H9 (cell line): ENCODE data around the gene ADAM17. TPM values are rescaled to one million over a fixed set of nuclear protein-coding genes. Genes with fewer than 3 reads are reported as not detected.

Experiments
- DNase-seq: peaks from one replicate; pipeline ENCODE4 v3.0.0-alpha.2; 2017
- H2AFZ ChIP-seq: one replicate; pipeline ENCODE4 v1.6.1; 2013; ENCODE audit warnings: mild to moderate bottlenecking, low read length, control low read depth, moderate library complexity
- H2AK5ac ChIP-seq: 2 replicates; pipeline ENCODE4 v1.6.1; 2013; ENCODE audit warnings: low read length, control low read depth, mixed read lengths; ENCODE audit not compliant: insufficient read length
- H2BK120ac ChIP-seq: one replicate; pipeline ENCODE4 v1.6.1; 2013; ENCODE audit warnings: low read depth, mild to moderate bottlenecking, low read length, control low read depth, inconsistent platforms; ENCODE audit not compliant: poor library complexity, severe bottlenecking
- H2BK12ac ChIP-seq: 2 replicates; pipeline ENCODE4 v1.6.1; 2013; ENCODE audit warnings: low read length, control low read depth, mixed read lengths, low read depth; ENCODE audit not compliant: insufficient read length
- H2BK15ac ChIP-seq: 2 replicates; pipeline ENCODE4 v1.6.1; 2013; ENCODE audit warnings: low read depth, low read length, control low read depth
- H2BK20ac ChIP-seq: one replicate; pipeline ENCODE4 v1.6.1; 2013; ENCODE audit warnings: low read depth, mild to moderate bottlenecking, low read length, control low read depth, inconsistent platforms; ENCODE audit not compliant: poor library complexity, severe bottlenecking
- H2BK5ac ChIP-seq: 2 replicates; pipeline ENCODE4 v1.6.1; 2013; ENCODE audit warnings: low read length, control low read depth, mixed read lengths; ENCODE audit not compliant: insufficient read length
- H3K14ac ChIP-seq: 2 replicates; pipeline ENCODE4 v1.6.1; 2013; ENCODE audit warnings: low read length, control low read depth; ENCODE audit not compliant: insufficient read depth
- H3K18ac ChIP-seq: 2 replicates; pipeline ENCODE4 v1.6.1; 2013; ENCODE audit warnings: low read depth, mild to moderate bottlenecking, mixed read lengths, low read length, control low read depth; ENCODE audit not compliant: insufficient read length
- H3K23ac ChIP-seq: 2 replicates; pipeline ENCODE4 v1.6.1; 2013; ENCODE audit warnings: low read length, control low read depth, mixed read lengths, low read depth; ENCODE audit not compliant: insufficient read length
- H3K23me2 ChIP-seq: 2 replicates; pipeline ENCODE4 v1.6.1; 2013; ENCODE audit warnings: low read depth, mild to moderate bottlenecking, mixed read lengths, low read length, control low read depth; ENCODE audit not compliant: insufficient read length, poor library complexity, severe bottlenecking
- H3K27ac ChIP-seq: 2 replicates; pipeline ENCODE4 v1.5.1; 2013; ENCODE audit warnings: low read length, control low read depth, mixed read lengths, low read depth; ENCODE audit not compliant: insufficient read length
- H3K27me3 ChIP-seq: 2 replicates; pipeline ENCODE4 v1.6.1; 2013; ENCODE audit warnings: low read length, control low read depth, inconsistent platforms; ENCODE audit not compliant: insufficient read depth
- H3K4ac ChIP-seq: 2 replicates; pipeline ENCODE4 v1.6.1; 2013; ENCODE audit warnings: low read depth, mild to moderate bottlenecking, control low read depth, inconsistent platforms, low read length, moderate library complexity
- H3K4me1 ChIP-seq: 2 replicates; pipeline ENCODE4 v1.6.1; 2013; ENCODE audit warnings: low read length, control low read depth, inconsistent platforms; ENCODE audit not compliant: insufficient read depth
- H3K4me2 ChIP-seq: 2 replicates; pipeline ENCODE4 v1.6.1; 2013; ENCODE audit warnings: low read length, control low read depth, mixed read lengths; ENCODE audit not compliant: insufficient read length, insufficient read depth
- H3K56ac ChIP-seq: 2 replicates; pipeline ENCODE4 v1.6.1; 2013; ENCODE audit warnings: low read depth, mild to moderate bottlenecking, mixed read lengths, low read length, control low read depth; ENCODE audit not compliant: insufficient read length
- H3K79me1 ChIP-seq: 2 replicates; pipeline ENCODE4 v1.6.1; 2013; ENCODE audit warnings: low read depth, mild to moderate bottlenecking, moderate library complexity, low read length, control low read depth, inconsistent platforms; ENCODE audit not compliant: insufficient read depth, poor library complexity, severe bottlenecking
- H3K79me2 ChIP-seq: 2 replicates; pipeline ENCODE4 v1.6.1; 2013; ENCODE audit warnings: low read length, control low read depth, inconsistent platforms; ENCODE audit not compliant: insufficient read depth
- H3K9ac ChIP-seq: 2 replicates; pipeline ENCODE4 v1.6.1; 2013; ENCODE audit warnings: low read length, control low read depth, mixed read lengths; ENCODE audit not compliant: insufficient read length; ENCODE audit errors: extremely low read depth
- H3K9me3 ChIP-seq: one replicate; pipeline ENCODE4 v1.6.1; 2013; ENCODE audit warnings: low read depth, low read length, inconsistent platforms; ENCODE audit not compliant: control insufficient read depth
- H3T11ph ChIP-seq: one replicate; pipeline ENCODE4 v1.6.1; 2013; ENCODE audit warnings: mild to moderate bottlenecking, low read length, control low read depth, inconsistent platforms
- H4K20me1 ChIP-seq: one replicate; pipeline ENCODE4 v1.6.1; 2013; ENCODE audit not compliant: control insufficient read depth, insufficient read length, insufficient read depth
- H4K5ac ChIP-seq: 2 replicates; pipeline ENCODE4 v1.6.1; 2013; ENCODE audit warnings: low read depth, mild to moderate bottlenecking, mixed read lengths, low read length, control low read depth; ENCODE audit not compliant: insufficient read length
- H4K8ac ChIP-seq: replicated peaks from 2 replicates; pipeline ENCODE4 v1.6.1; 2013; ENCODE audit warnings: low read length, control low read depth, mixed read lengths, low read depth; ENCODE audit not compliant: insufficient read length
- H4K91ac ChIP-seq: 2 replicates; pipeline ENCODE4 v1.6.1; 2013; ENCODE audit warnings: low read depth, mild to moderate bottlenecking, moderate library complexity, mixed read lengths, low read length, control low read depth; ENCODE audit not compliant: insufficient read length
- H3K27ac Mint-ChIP-seq, 3 experiments: 2 replicates in 2 of 3; 3 replicates in 1 of 3; pipeline ENCODE4 v1.8.0; 2020 to 2021; ENCODE audit warnings: mixed read lengths in 3 of 3, mild to moderate bottlenecking in 1 of 3, moderate library complexity in 1 of 3
- H3K27me3 Mint-ChIP-seq: 2 replicates; pipeline ENCODE4 v1.8.0; 2021; ENCODE audit warnings: low read depth, mild to moderate bottlenecking, moderate library complexity, mixed read lengths
- H3K36me3 Mint-ChIP-seq, 3 experiments: 2 replicates in 2 of 3; 3 replicates in 1 of 3; pipeline ENCODE4 v1.8.0; 2020 to 2021; ENCODE audit warnings: low read depth in 3 of 3, mixed read lengths in 3 of 3; ENCODE audit not compliant: insufficient read depth in 1 of 3
- H3K4me1 Mint-ChIP-seq, 2 experiments: 2 replicates each; pipeline ENCODE4 v1.8.0; 2020; ENCODE audit warnings: mixed read lengths in 2 of 2
- H3K4me3 Mint-ChIP-seq, 2 experiments: 2 replicates in 1 of 2; 3 replicates in 1 of 2; pipeline ENCODE4 v1.8.0; 2020 to 2021; ENCODE audit warnings: mild to moderate bottlenecking in 2 of 2, mixed read lengths in 2 of 2, moderate library complexity in 1 of 2
- H3K9me3 Mint-ChIP-seq, 2 experiments: 2 replicates in 1 of 2; 3 replicates in 1 of 2; pipeline ENCODE4 v1.8.0; 2020; ENCODE audit warnings: mild to moderate bottlenecking in 2 of 2, mixed read lengths in 2 of 2, moderate library complexity in 1 of 2
- WGBS: extraction: QIAGEN DNeasy Blood & Tissue Kit; methylation state at CpG from one replicate; pipeline ENCODE4 v1.1.7; 2013; ENCODE audit warnings: missing lambda C conversion rate, low lambda C conversion rate, mixed read lengths; ENCODE audit not compliant: insufficient read length; ENCODE audit errors: extremely low coverage; 5-methylcytosine and 5-hydroxymethylcytosine counted together
- total RNA-seq: library from RNA; stranded (reverse); gene quantifications from 2 replicates; pipeline ENCODE4 v1.2.1, GENCODE V29; 2021
- TF ChIP-seq, protein P1 (sequence below): fragments of 200-600 bp; sonication (generic); conservative IDR thresholded peaks from 3 replicates; pipeline ENCODE4 v1.8.0; 2021; ENCODE audit warnings: antibody characterized with exemption, mild to moderate bottlenecking

ADAM17 gene
- total RNA-seq, 1 experiment from 2014 or later, result 26.3 TPM

DNA sequence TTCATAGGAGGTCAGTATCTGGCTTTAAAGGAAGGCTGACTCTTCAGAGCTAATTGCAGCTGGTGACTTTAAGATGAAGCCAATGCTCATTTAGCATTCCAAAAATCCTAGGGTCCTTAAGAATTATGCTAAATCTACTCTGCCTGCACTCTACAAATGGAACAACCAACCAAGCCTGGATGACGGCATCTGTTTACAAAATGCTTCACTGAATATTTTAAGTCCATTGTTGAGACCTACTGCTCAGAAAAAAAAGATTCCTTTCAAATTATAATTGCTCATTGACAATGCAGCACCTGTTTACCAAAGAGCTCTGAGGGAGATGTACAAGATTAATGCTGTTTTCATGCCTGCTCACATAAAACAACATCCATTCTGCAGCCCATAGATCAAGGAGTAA, 43.8 kb upstream of the ADAM17 start:
- no peaks in the 10 kb centered on the region for H4K20me1 ChIP-seq
- no peak overlapping the region for H2BK15ac ChIP-seq
- H2AFZ ChIP-seq, result no peak overlapping the region
- no peaks in the 10 kb centered on the region for H3K27me3 ChIP-seq
- H3K18ac ChIP-seq, result no peak overlapping the region
- no peak overlapping the region for H3T11ph ChIP-seq
- H3K14ac ChIP-seq, result no peak overlapping the region
- peaks cover 21% of the 10 kb centered on the region; the same call in 1 of the 2 replicates for H3K79me2 ChIP-seq
- no peak overlapping the region for H3K4ac ChIP-seq
- no peak overlapping the region for H2BK5ac ChIP-seq
- H3K27ac Mint-ChIP-seq, result no peak overlapping the region
- H3K9me3 ChIP-seq, result no peaks in the 10 kb centered on the region
- no peak overlapping the region for H3K4me2 ChIP-seq
- no peaks in the 10 kb centered on the region for H3K27me3 Mint-ChIP-seq
- no peaks in the 10 kb centered on the region; the same call in 1 of the 2 replicates for H3K4me1 ChIP-seq
- H3K56ac ChIP-seq, result no peak overlapping the region
- peaks cover 9% of the 10 kb centered on the region for H3K79me1 ChIP-seq
- H2BK120ac ChIP-seq, result no peak overlapping the region
- H3K4me1 Mint-ChIP-seq, result peaks cover 4 to 27% of the 10 kb centered on the region in 2 experiments; a peak in 2 of 4 replicates
- no peak overlapping the region for H2BK20ac ChIP-seq
- no peak overlapping the region for H3K4me3 Mint-ChIP-seq
- H3K36me3 Mint-ChIP-seq, result peaks cover 41 to 50% (median 49%) of the 10 kb centered on the region in 3 experiments
- no peak overlapping the region for H3K27ac ChIP-seq
- peaks cover 20 to 27% of the 10 kb centered on the region in 2 experiments for H3K9me3 Mint-ChIP-seq
- H3K23me2 ChIP-seq, result no peaks in the 10 kb centered on the region
- no peak overlapping the region for H2BK12ac ChIP-seq
- H3K9ac ChIP-seq, result no peak overlapping the region
- H4K5ac ChIP-seq, result no peak overlapping the region
- H4K91ac ChIP-seq, result no peak overlapping the region
- no peak overlapping the region for H2AK5ac ChIP-seq
- H4K8ac ChIP-seq, result no peak overlapping the region
- TF ChIP-seq, protein P1, sequence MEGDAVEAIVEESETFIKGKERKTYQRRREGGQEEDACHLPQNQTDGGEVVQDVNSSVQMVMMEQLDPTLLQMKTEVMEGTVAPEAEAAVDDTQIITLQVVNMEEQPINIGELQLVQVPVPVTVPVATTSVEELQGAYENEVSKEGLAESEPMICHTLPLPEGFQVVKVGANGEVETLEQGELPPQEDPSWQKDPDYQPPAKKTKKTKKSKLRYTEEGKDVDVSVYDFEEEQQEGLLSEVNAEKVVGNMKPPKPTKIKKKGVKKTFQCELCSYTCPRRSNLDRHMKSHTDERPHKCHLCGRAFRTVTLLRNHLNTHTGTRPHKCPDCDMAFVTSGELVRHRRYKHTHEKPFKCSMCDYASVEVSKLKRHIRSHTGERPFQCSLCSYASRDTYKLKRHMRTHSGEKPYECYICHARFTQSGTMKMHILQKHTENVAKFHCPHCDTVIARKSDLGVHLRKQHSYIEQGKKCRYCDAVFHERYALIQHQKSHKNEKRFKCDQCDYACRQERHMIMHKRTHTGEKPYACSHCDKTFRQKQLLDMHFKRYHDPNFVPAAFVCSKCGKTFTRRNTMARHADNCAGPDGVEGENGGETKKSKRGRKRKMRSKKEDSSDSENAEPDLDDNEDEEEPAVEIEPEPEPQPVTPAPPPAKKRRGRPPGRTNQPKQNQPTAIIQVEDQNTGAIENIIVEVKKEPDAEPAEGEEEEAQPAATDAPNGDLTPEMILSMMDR, result no peak
- DNase-seq, result no peak
- no CpG with 5 or more reads among the region's 1 CpG for WGBS
- no peak overlapping the region for H3K23ac ChIP-seq
